Naive thymus-derived CD4-positive, alpha-beta T cell (primary cell): Measurements from ENCODE around the gene NRG3. TPM values are rescaled to one million over a fixed set of nuclear protein-coding genes. Genes with fewer than 3 reads are reported as not detected.

Source experiments
- ATAC-seq: fragments of 150-1000 bp; cut with Tn5 transposase; 2 replicates; pipeline ENCODE4 v1.10.0; 2021; ENCODE audit warnings: mild to moderate bottlenecking, moderate library complexity
- CTCF ChIA-PET: fragments of 350-600 bp; sonication (Branson Sonifier 250); formaldehyde crosslinking; loops from one replicate; lab custom pipeline; 2021; ENCODE audit warnings: antibody characterized with exemption; lab: Charles Lee
- POLR2A ChIA-PET: fragments of 350-600 bp; sonication (Branson Sonifier 250); formaldehyde crosslinking; loops from one replicate; lab custom pipeline; 2021; ENCODE audit warnings: antibody characterized with exemption, inconsistent platforms; lab: Charles Lee
- DNase-seq, 9 donors: peaks; one replicate each; pipeline versions ENCODE4 v3.0.0 to v3.0.0-alpha.2; 2020 to 2022; ENCODE audit warnings: mixed read lengths in 1 of 9
- H3K27ac ChIP-seq: one replicate; pipeline ENCODE4 v1.7.0; 2013; ENCODE audit warnings: mild to moderate bottlenecking, low read depth, low read length, moderate library complexity
- H3K27me3 ChIP-seq, 2 donors: one replicate each; pipeline ENCODE4 v1.7.0; 2013; ENCODE audit warnings: low read length in 2 of 2, mild to moderate bottlenecking in 2 of 2, moderate library complexity in 2 of 2; ENCODE audit not compliant: control insufficient read depth in 2 of 2, insufficient read depth in 2 of 2
- H3K36me3 ChIP-seq, 3 experiments: 1 replicate in 2 of 3; 2 replicates in 1 of 3; pipeline ENCODE4 v1.7.0; 2013; ENCODE audit warnings: low read length in 3 of 3, mild to moderate bottlenecking in 3 of 3, moderate library complexity in 1 of 3; ENCODE audit not compliant: insufficient read depth in 3 of 3, control insufficient read depth in 2 of 3
- H3K4me1 ChIP-seq, 2 donors: one replicate each; pipeline ENCODE4 v1.7.0; 2013; ENCODE audit warnings: low read length in 2 of 2, mild to moderate bottlenecking in 2 of 2, moderate library complexity in 1 of 2; ENCODE audit not compliant: control insufficient read depth in 2 of 2, insufficient read depth in 2 of 2
- H3K4me3 ChIP-seq: 2 replicates; pipeline ENCODE4 v1.7.0; 2013; ENCODE audit warnings: mild to moderate bottlenecking, low read length
- H3K9me3 ChIP-seq, 3 experiments: 1 replicate in 2 of 3; 2 replicates in 1 of 3; pipeline ENCODE4 v1.7.0; 2013; ENCODE audit warnings: low read length in 3 of 3; ENCODE audit not compliant: control insufficient read depth in 2 of 3
- H3K27ac Mint-ChIP-seq, 9 donors: one replicate each; pipeline ENCODE4 v1.8.0; 2020 to 2022; ENCODE audit warnings: mixed read lengths in 9 of 9, mild to moderate bottlenecking in 8 of 9, moderate library complexity in 5 of 9, inconsistent platforms in 2 of 9
- H3K27me3 Mint-ChIP-seq, 5 donors: one replicate each; pipeline ENCODE4 v1.8.0; 2021 to 2022; ENCODE audit warnings: mixed read lengths in 5 of 5, mild to moderate bottlenecking in 1 of 5
- H3K36me3 Mint-ChIP-seq, 5 donors: one replicate each; pipeline ENCODE4 v1.8.0; 2020 to 2022; ENCODE audit warnings: mixed read lengths in 5 of 5, mild to moderate bottlenecking in 3 of 5, inconsistent platforms in 1 of 5
- H3K4me1 Mint-ChIP-seq, 7 donors: one replicate each; pipeline ENCODE4 v1.8.0; 2020 to 2022; ENCODE audit warnings: mixed read lengths in 7 of 7, mild to moderate bottlenecking in 3 of 7, inconsistent platforms in 1 of 7
- H3K4me3 Mint-ChIP-seq, 10 donors: one replicate each; pipeline ENCODE4 v1.8.0; 2020 to 2022; ENCODE audit warnings: mild to moderate bottlenecking in 10 of 10, mixed read lengths in 10 of 10, moderate library complexity in 6 of 10, inconsistent platforms in 2 of 10
- H3K9me3 Mint-ChIP-seq, 11 donors: one replicate each; pipeline ENCODE4 v1.8.0; 2020 to 2022; ENCODE audit warnings: mixed read lengths in 11 of 11, mild to moderate bottlenecking in 4 of 11, inconsistent platforms in 1 of 11, moderate library complexity in 1 of 11
- intact Hi-C, 2 donors: fragments of 100-400 bp; cut with micrococcal nuclease; formaldehyde crosslinking; loops; one replicate each; pipeline ENCODE4 v1.15.1; 2023
- polyA plus RNA-seq, 2 donors: library from polyadenylated mRNA; unstranded; fragments of 300-500 nt; fragmentation: Illumina TruSeq; gene quantifications; one replicate each; pipeline ENCODE4 v1.2.3, GENCODE V29; 2021
- total RNA-seq, 6 experiments: library from RNA in 5 of 6; stranded (reverse) in 5 of 6; gene quantifications; 1 replicate in 5 of 6; 2 replicates in 1 of 6; pipeline ENCODE4 v1.2.3 and lab custom pipeline; 2021 to 2026

NRG3 gene
- total and polyA plus RNA-seq, 7 experiments from 2014 or later: not detected

DNA sequence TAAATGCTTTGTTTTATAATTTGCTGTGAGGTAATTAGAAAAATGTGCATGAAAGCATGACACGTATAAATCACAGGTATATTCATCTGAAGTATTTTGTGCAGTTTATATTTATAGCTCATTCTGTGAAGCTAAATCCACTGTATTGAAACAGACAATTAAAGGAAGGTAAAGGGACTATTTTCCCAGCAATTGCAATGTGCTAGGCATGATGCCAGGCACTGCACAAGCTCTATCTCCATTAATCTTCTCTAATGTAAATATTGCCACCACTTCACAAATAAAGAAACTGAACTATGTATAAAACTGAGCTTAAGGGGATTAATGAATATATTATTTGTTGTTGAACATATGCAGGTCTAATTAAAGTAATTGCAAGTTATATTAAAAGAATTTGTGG is 1012.5 kb downstream of the NRG3 start:
- H3K27ac Mint-ChIP-seq: no peak overlapping the region

GRCh38 chr10:82888809-82889455 is 1013.9 kb downstream of the NRG3 start:
- H3K36me3 Mint-ChIP-seq: no peaks in the 10 kb centered on the region
- Histone ChIP-seq H3K27ac (no peak overlapping the region), H3K27me3 (no peaks in the 10 kb centered on the region), H3K36me3 (no peaks in the 10 kb centered on the region), H3K4me3 (no peak overlapping the region), H3K4me1 (no peaks in the 10 kb centered on the region), H3K9me3 (no peaks in the 10 kb centered on the region)
- no peaks in the 10 kb centered on the region for H3K4me1 Mint-ChIP-seq
- intact Hi-C loops: no loop called here
- ChIA-PET POLR2A (no interaction called here), CTCF (no interaction called here)
- DNase-seq (no peak), ATAC-seq (no peak)
- no peak overlapping the region for H3K4me3 Mint-ChIP-seq
- no peak overlapping the region for H3K27ac Mint-ChIP-seq
- H3K27me3 Mint-ChIP-seq: no peaks in the 10 kb centered on the region
- H3K9me3 Mint-ChIP-seq: peaks cover 0 to 13% (median 5%) of the 10 kb centered on the region in 11 donors

More for the DNA sequence above, 1012.5 kb downstream of the NRG3 start:
- Histone ChIP-seq H3K9me3 (no peaks in the 10 kb centered on the region), H3K27ac (no peak overlapping the region), H3K36me3 (no peaks in the 10 kb centered on the region), H3K4me1 (no peaks in the 10 kb centered on the region), H3K4me3 (no peak overlapping the region), H3K27me3 (no peaks in the 10 kb centered on the region)
- Mint-ChIP-seq H3K27me3 (no peaks in the 10 kb centered on the region), H3K4me3 (no peak overlapping the region), H3K36me3 (no peaks in the 10 kb centered on the region), H3K9me3 (peaks cover 0 to 13% (median 5%) of the 10 kb centered on the region in 11 donors), H3K4me1 (no peaks in the 10 kb centered on the region)
- intact Hi-C loops: no loop called here
- CTCF ChIA-PET: no interaction called here
- no peak for DNase-seq
- POLR2A ChIA-PET: no interaction called here
- no peak for ATAC-seq

- DNase-seq: no peak
Observed at GRCh38 chr10:82889728-82890127, 1014.7 kb downstream of the NRG3 start.

GRCh38 chr10:82890573-82890972 is 1015.6 kb downstream of the NRG3 start:
- no peaks in the 10 kb centered on the region for H3K4me1 Mint-ChIP-seq
- no peaks in the 10 kb centered on the region for H3K36me3 Mint-ChIP-seq
- H3K9me3 Mint-ChIP-seq: peaks cover 0 to 14% (median 10%) of the 10 kb centered on the region in 11 donors
- Histone ChIP-seq H3K27me3 (no peaks in the 10 kb centered on the region), H3K4me3 (no peak overlapping the region), H3K36me3 (no peaks in the 10 kb centered on the region), H3K4me1 (no peaks in the 10 kb centered on the region), H3K27ac (no peak overlapping the region), H3K9me3 (no peaks in the 10 kb centered on the region)
- ChIA-PET POLR2A (no interaction called here), CTCF (no interaction called here)
- H3K27me3 Mint-ChIP-seq: no peaks in the 10 kb centered on the region
- ATAC-seq (no peak), DNase-seq (no peak)
- intact Hi-C loops: no loop called here
- H3K27ac Mint-ChIP-seq: no peak overlapping the region
- H3K4me3 Mint-ChIP-seq: no peak overlapping the region

More at GRCh38 chr10:82889728-82890127, 1014.7 kb downstream of the NRG3 start:
- Mint-ChIP-seq H3K36me3 (no peaks in the 10 kb centered on the region), H3K4me3 (no peak overlapping the region), H3K4me1 (no peaks in the 10 kb centered on the region), H3K27ac (no peak overlapping the region), H3K27me3 (no peaks in the 10 kb centered on the region), H3K9me3 (peaks cover 0 to 13% (median 7%) of the 10 kb centered on the region in 11 donors)
- H3K27ac ChIP-seq: no peak overlapping the region
- ChIA-PET CTCF (no interaction called here), POLR2A (no interaction called here)
- ATAC-seq: no peak
- H3K27me3 ChIP-seq: no peaks in the 10 kb centered on the region
- intact Hi-C loops: no loop called here
- no peaks in the 10 kb centered on the region for H3K4me1 ChIP-seq
- H3K36me3 ChIP-seq: no peaks in the 10 kb centered on the region
- H3K9me3 ChIP-seq: no peaks in the 10 kb centered on the region
- no peak overlapping the region for H3K4me3 ChIP-seq

DNA sequence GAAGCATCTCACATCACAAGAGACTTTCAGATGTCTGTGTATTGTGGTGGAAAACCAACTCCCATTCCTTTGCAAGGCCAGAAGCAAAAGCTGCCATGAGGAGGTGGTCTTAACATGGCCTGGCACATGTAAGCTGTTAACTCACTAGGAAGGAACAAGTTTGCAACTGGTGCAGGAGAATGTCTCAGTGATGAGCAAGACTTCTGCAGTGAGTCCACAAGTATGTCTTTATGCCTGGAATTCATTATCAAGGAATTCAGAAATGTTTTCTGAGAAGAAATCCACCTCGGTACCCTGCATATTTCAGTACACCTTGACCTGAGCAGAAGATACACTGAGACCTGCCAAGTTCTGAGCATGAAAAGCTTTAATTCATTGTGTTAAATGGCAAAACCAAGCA is 1033.1 kb downstream of the NRG3 start:
- ChIA-PET CTCF (no interaction called here), POLR2A (no interaction called here)
- no peaks in the 10 kb centered on the region for H3K36me3 Mint-ChIP-seq
- ATAC-seq (no peak), DNase-seq (no peak)
- H3K9me3 Mint-ChIP-seq: peaks cover 0 to 12% (median 0%) of the 10 kb centered on the region in 11 donors
- no peaks in the 10 kb centered on the region for H3K4me1 Mint-ChIP-seq
- no peaks in the 10 kb centered on the region for H3K4me1 ChIP-seq
- H3K27ac Mint-ChIP-seq: no peak overlapping the region
- no peaks in the 10 kb centered on the region for H3K36me3 ChIP-seq
- no peaks in the 10 kb centered on the region for H3K27me3 ChIP-seq
- no peak overlapping the region for H3K27ac ChIP-seq
- no peaks in the 10 kb centered on the region for H3K9me3 ChIP-seq
- no peak overlapping the region for H3K4me3 Mint-ChIP-seq
- no peaks in the 10 kb centered on the region for H3K27me3 Mint-ChIP-seq
- intact Hi-C loops: no loop called here
- no peak overlapping the region for H3K4me3 ChIP-seq

- Histone ChIP-seq H3K9me3 (no peaks in the 10 kb centered on the region), H3K27me3 (no peaks in the 10 kb centered on the region), H3K36me3 (no peaks in the 10 kb centered on the region), H3K4me1 (no peaks in the 10 kb centered on the region), H3K4me3 (no peak overlapping the region), H3K27ac (no peak overlapping the region)
- Mint-ChIP-seq H3K4me3 (no peak overlapping the region), H3K36me3 (no peaks in the 10 kb centered on the region), H3K27me3 (no peaks in the 10 kb centered on the region), H3K27ac (no peak overlapping the region), H3K9me3 (peaks cover 0 to 18% (median 0%) of the 10 kb centered on the region in 11 donors), H3K4me1 (no peaks in the 10 kb centered on the region)
- POLR2A ChIA-PET: no interaction called here
- CTCF ChIA-PET: no interaction called here
- intact Hi-C loops: no loop called here
- no peak for DNase-seq
- ATAC-seq: no peak
Observed at GRCh38 chr10:82908751-82909150, 1033.8 kb downstream of the NRG3 start.

DNA sequence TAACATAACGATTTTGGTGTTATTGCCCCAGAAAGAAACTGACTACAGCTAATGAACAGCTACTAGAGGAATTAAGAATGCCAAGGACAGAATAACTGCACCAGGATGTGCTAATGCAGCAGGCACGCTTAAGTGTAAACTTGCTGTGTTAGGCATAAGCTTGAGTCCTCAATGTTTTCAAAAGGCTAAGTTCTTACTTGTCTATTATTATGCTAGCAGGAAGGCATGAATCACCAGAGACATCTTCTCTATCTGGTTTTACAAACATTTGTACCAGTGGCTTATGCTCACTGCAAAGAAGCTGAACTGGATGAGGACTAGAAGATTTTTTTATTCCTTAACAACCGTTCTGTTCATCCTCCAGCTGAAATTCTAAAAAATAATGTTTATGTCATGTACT is 1035.3 kb downstream of the NRG3 start:
- Mint-ChIP-seq H3K9me3 (peaks cover 0 to 26% (median 0%) of the 10 kb centered on the region in 11 donors), H3K4me3 (no peak overlapping the region), H3K4me1 (no peaks in the 10 kb centered on the region), H3K27ac (no peak overlapping the region), H3K27me3 (no peaks in the 10 kb centered on the region), H3K36me3 (no peaks in the 10 kb centered on the region)
- Histone ChIP-seq H3K27ac (no peak overlapping the region), H3K4me3 (no peak overlapping the region), H3K27me3 (no peaks in the 10 kb centered on the region), H3K36me3 (no peaks in the 10 kb centered on the region), H3K4me1 (no peaks in the 10 kb centered on the region), H3K9me3 (no peaks in the 10 kb centered on the region)
- ATAC-seq: no peak
- CTCF ChIA-PET: no interaction called here
- DNase-seq: no peak
- intact Hi-C loops: no loop called here
- POLR2A ChIA-PET: no interaction called here
